Gastroesophageal sphincter (tissue), 3 donors: ENCODE measurements around the gene GPR37L1.

Source experiments
- CTCF ChIP-seq, 4 experiments: fragments of 200-600 bp in 2 of 4; fragments of 450-650 bp in 2 of 4; sonication (generic) in 1 of 4; IDR thresholded peaks; one replicate each; pipeline ENCODE4 v1.5.1; 2017 to 2019; ENCODE audit warnings: antibody characterized with exemption in 4 of 4, mild to moderate bottlenecking in 2 of 4, moderate library complexity in 2 of 4
- EP300 ChIP-seq: sonication (generic); formaldehyde crosslinking; IDR thresholded peaks from one replicate; pipeline ENCODE4 v1.6.1; 2017; ENCODE audit warnings: antibody characterized with exemption, mild to moderate bottlenecking
- POLR2A ChIP-seq, 2 donors: fragments of 450-650 bp; IDR thresholded peaks; one replicate each; pipeline ENCODE4 v1.6.1; 2017; ENCODE audit warnings: antibody characterized with exemption in 2 of 2, mild to moderate bottlenecking in 2 of 2, moderate library complexity in 1 of 2

GRCh38 chr1:202124142-202124541 is 1.4 kb downstream of the GPR37L1 start:
- TF ChIP-seq CTCF (IDR thresholded peaks at IDR 0.05) (no peak), EP300 (no peak), POLR2A (IDR thresholded peaks at IDR 0.05) (no peak)
